Panc1 (cell line): ENCODE measurements around the gene NOPCHAP1. TPM values are rescaled to one million over a fixed set of nuclear protein-coding genes. Genes with fewer than 3 reads are reported as not detected.

Experiments
- ATAC-seq: fragments of 200-7000 bp; cut with Tn5 transposase; 2 replicates; pipeline ENCODE4 v1.9.1; 2020; ENCODE audit warnings: mild to moderate bottlenecking, moderate library complexity
- BruUV-seq: library from RNA; stranded (reverse); fragments of 400-500 nt; replicated peaks from 2 replicates; lab custom pipeline; 2021; lab: Mats Ljungman, UMichigan
- CTCF ChIA-PET: fragments of 300-600 bp; sonication (Branson Sonifier 250); formaldehyde crosslinking; loops from one replicate; lab custom pipeline; 2022; ENCODE audit warnings: antibody characterized with exemption; lab: Charles Lee
- POLR2A ChIA-PET: fragments of 300-600 bp; sonication (Branson Sonifier 250); formaldehyde crosslinking; loops from one replicate; lab custom pipeline; 2022; ENCODE audit warnings: antibody characterized with exemption; lab: Charles Lee
- DNase-seq: peaks from one replicate; pipeline ENCODE4 v3.0.0-alpha.2; 2010; ENCODE audit warnings: low read depth, low spot score
- H3K27ac ChIP-seq: 2 replicates; pipeline ENCODE4 v1.5.1; 2011; ENCODE audit warnings: mild to moderate bottlenecking, low read length, inconsistent platforms
- H3K27me3 ChIP-seq: fragments of 200-500 bp; sonication (Bioruptor generic); 2 replicates; pipeline ENCODE4 v1.6.0; 2014; ENCODE audit warnings: low read length, inconsistent platforms; ENCODE audit not compliant: control insufficient read depth, insufficient read depth
- H3K36me3 ChIP-seq: fragments of 200-500 bp; sonication (Bioruptor generic); 2 replicates; pipeline ENCODE4 v1.5.1; 2014; ENCODE audit warnings: inconsistent platforms, mild to moderate bottlenecking, low read length, moderate library complexity; ENCODE audit not compliant: control insufficient read depth, insufficient read depth
- H3K4me1 ChIP-seq: 2 replicates; pipeline ENCODE4 v1.5.1; 2011; ENCODE audit warnings: inconsistent platforms, mild to moderate bottlenecking, low read length, moderate library complexity; ENCODE audit not compliant: control insufficient read depth, insufficient read depth
- H3K4me3 ChIP-seq, 2 experiments: 2 replicates each; pipeline ENCODE4 v1.5.1; 2011 to 2012; ENCODE audit warnings: low read depth in 2 of 2, low read length in 2 of 2, mild to moderate bottlenecking in 2 of 2, inconsistent platforms in 1 of 2, moderate library complexity in 1 of 2
- H3K9me3 ChIP-seq: fragments of 200-500 bp; sonication (Bioruptor generic); 2 replicates; pipeline ENCODE4 v1.5.1; 2014; ENCODE audit warnings: low read depth, mild to moderate bottlenecking, inconsistent platforms, low read length, moderate library complexity; ENCODE audit not compliant: control insufficient read depth, insufficient read depth
- POLR2AphosphoS5 ChIP-seq: IDR thresholded peaks from 2 replicates; pipeline ENCODE4 v1.6.1; 2012; ENCODE audit warnings: mild to moderate bottlenecking, low read depth, low read length, moderate library complexity
- REST ChIP-seq, 2 experiments: IDR thresholded peaks; 2 replicates each; pipeline ENCODE4 v1.6.1; 2011 to 2012; ENCODE audit warnings: low read depth in 2 of 2, control low read depth in 1 of 2, low read length in 1 of 2, mild to moderate bottlenecking in 1 of 2, moderate library complexity in 1 of 2; ENCODE audit not compliant: insufficient read depth in 1 of 2
- SIN3A ChIP-seq: IDR thresholded peaks from 2 replicates; pipeline ENCODE4 v1.6.1; 2012; ENCODE audit warnings: low read depth, mild to moderate bottlenecking, low read length, moderate library complexity, borderline replicate concordance; ENCODE audit not compliant: insufficient read depth
- TCF7L2 ChIP-seq: IDR thresholded peaks from 2 replicates; pipeline ENCODE4 v1.6.1; 2011; ENCODE audit warnings: mild to moderate bottlenecking, low read depth, low read length, inconsistent platforms
- in situ Hi-C: cut with HindIII; loops from 2 replicates; pipeline ENCODE4 v1.10.0; 2016; ENCODE audit warnings: low sequenced_read_pairs, low pct_unique_long_range_greater_than_20kb
- intact Hi-C: fragments of 100-400 bp; cut with micrococcal nuclease; formaldehyde crosslinking; loops from one replicate; pipeline ENCODE4 v1.10.0; 2022; ENCODE audit not compliant: unreplicated experiment
- total RNA-seq: library from RNA; stranded (reverse); gene quantifications from one replicate; pipeline ENCODE4 v1.2.1, GENCODE V29; 2021; ENCODE audit not compliant: unreplicated experiment
- TF ChIP-seq, protein P1 (sequence below): fragments of 450-650 bp; IDR thresholded peaks from 2 replicates; pipeline ENCODE4 v1.5.1; 2017; ENCODE audit warnings: mild to moderate bottlenecking

The NOPCHAP1 gene
- total RNA-seq, 1 experiment from 2014 or later = 24.0 TPM

DNA sequence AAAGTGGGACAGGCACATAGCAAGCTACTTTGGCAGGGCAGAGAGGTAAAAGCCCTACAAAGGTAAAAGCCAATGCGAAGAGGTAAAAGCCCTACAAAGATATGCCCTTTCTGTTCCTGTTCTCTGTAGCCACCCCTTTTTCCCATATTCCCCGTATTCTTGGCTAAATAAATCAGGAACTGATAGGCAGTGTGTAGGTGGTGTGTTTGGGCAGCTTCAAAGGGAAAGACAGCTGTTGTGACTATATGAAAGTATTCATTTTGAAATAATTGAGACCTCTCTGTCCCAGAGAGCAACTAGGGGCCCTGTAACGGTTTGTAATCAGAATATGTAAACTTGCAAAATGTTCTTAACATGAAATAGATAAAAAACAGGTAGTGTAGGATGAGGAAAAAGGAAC is 16.8 kb upstream of the NOPCHAP1 start:
- Histone ChIP-seq H3K27ac (no peak overlapping the region), H3K4me3 (no peak overlapping the region), H3K9me3 (no peaks in the 10 kb centered on the region), H3K4me1 (no peaks in the 10 kb centered on the region), H3K36me3 (no peaks in the 10 kb centered on the region), H3K27me3 (peaks cover 6% of the 10 kb centered on the region; the same call in 1 of the 2 replicates)
- no peak for DNase-seq
- no peak for ATAC-seq
- intact Hi-C loops (no loop called here), in situ Hi-C loops (no loop called here)
- TF ChIP-seq, protein P1, sequence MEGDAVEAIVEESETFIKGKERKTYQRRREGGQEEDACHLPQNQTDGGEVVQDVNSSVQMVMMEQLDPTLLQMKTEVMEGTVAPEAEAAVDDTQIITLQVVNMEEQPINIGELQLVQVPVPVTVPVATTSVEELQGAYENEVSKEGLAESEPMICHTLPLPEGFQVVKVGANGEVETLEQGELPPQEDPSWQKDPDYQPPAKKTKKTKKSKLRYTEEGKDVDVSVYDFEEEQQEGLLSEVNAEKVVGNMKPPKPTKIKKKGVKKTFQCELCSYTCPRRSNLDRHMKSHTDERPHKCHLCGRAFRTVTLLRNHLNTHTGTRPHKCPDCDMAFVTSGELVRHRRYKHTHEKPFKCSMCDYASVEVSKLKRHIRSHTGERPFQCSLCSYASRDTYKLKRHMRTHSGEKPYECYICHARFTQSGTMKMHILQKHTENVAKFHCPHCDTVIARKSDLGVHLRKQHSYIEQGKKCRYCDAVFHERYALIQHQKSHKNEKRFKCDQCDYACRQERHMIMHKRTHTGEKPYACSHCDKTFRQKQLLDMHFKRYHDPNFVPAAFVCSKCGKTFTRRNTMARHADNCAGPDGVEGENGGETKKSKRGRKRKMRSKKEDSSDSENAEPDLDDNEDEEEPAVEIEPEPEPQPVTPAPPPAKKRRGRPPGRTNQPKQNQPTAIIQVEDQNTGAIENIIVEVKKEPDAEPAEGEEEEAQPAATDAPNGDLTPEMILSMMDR = no peak
- no peak for TF ChIP-seq SIN3A
- TF ChIP-seq REST (IDR thresholded peaks at IDR 0.05; ENCODE audit: insufficient read depth in 1 of 2, low read depth in 2 of 2, low read length in 1 of 2) = no peak
- ChIA-PET CTCF (interaction anchor here (0.7 kb wide), 2 partner anchors 244 to 865 kb away, joined by 4 to 8 read pairs; no protein-coding TSS in a partner anchor), POLR2A (no interaction called here)
- no TSS peak for BruUV-seq

GRCh38 chr12:104971306-104971705 is 14.8 kb upstream of the NOPCHAP1 start:
- POLR2A ChIA-PET = interaction anchor here (0.7 kb wide), 1 partner anchor 156 kb away, joined by 3 read pairs; no protein-coding TSS in a partner anchor
- Histone ChIP-seq H3K4me3 (no peak overlapping the region), H3K36me3 (no peaks in the 10 kb centered on the region), H3K27ac (no peak overlapping the region), H3K4me1 (no peaks in the 10 kb centered on the region), H3K9me3 (no peaks in the 10 kb centered on the region), H3K27me3 (no peaks in the 10 kb centered on the region)
- CTCF ChIA-PET = no interaction called here
- BruUV-seq = no TSS peak
- intact Hi-C loops = no loop called here
- no peak for ATAC-seq
- in situ Hi-C loops = no loop called here
- TF ChIP-seq REST (IDR thresholded peaks at IDR 0.05; ENCODE audit: insufficient read depth in 1 of 2, low read depth in 2 of 2, low read length in 1 of 2) = no peak
- TF ChIP-seq, protein P1 = no peak
- TF ChIP-seq POLR2AphosphoS5 = no peak
- no peak for TF ChIP-seq TCF7L2
- no peak for TF ChIP-seq SIN3A
- no peak for DNase-seq
